Suprapubic skin (tissue), 3 donors: Measurements from ENCODE around the gene MTX1.

Experiments used
- CTCF ChIP-seq, 2 donors: fragments of 200-600 bp in 1 of 2; fragments of 450-650 bp in 1 of 2; sonication (generic) in 1 of 2; IDR thresholded peaks; one replicate each; pipeline ENCODE4 v1.5.1; 2016 to 2019; ENCODE audit warnings: antibody characterized with exemption in 2 of 2, mild to moderate bottlenecking in 1 of 2, moderate library complexity in 1 of 2
- POLR2AphosphoS5 ChIP-seq, 3 donors: sonication (generic); formaldehyde crosslinking; IDR thresholded peaks; one replicate each; pipeline ENCODE4 v1.6.1; 2017; ENCODE audit warnings: antibody characterized with exemption in 3 of 3

GRCh38 chr1:155198547-155198906 is 10.0 kb upstream of the MTX1 start:
- TF ChIP-seq POLR2AphosphoS5 (IDR thresholded peaks at IDR 0.05) (no peak), CTCF (IDR thresholded peaks at IDR 0.05) (no peak)
